ENCODE results near the gene PHKG1. TPM values are rescaled to one million over a fixed set of nuclear protein-coding genes. Genes with fewer than 3 reads are reported as not detected.
A peak's percentile ranks its signal among the peaks of the same experiment; 100 is the strongest.
"Not testable (repeated sequence)": the region's sequence is repeated elsewhere in the genome, so short reads cannot be mapped to it uniquely, and the experiment has no call there.

PHKG1 gene
- total RNA-seq, 1 donor from 2014 or later, result 21.4 TPM

GRCh38 chr7:56105508-56105907 lies 12.8 kb upstream of the PHKG1 start:
- peak overlapping the region; percentile 84 for H3K4me3 ChIP-seq
- no peaks in the 10 kb centered on the region for H3K27me3 ChIP-seq (ENCODE audit: low read depth)
- TF ChIP-seq CTCF (IDR thresholded peaks at IDR 0.05; ENCODE audit: borderline replicate concordance), result no peak
- no peaks in the 10 kb centered on the region for H3K9me3 ChIP-seq (replicated peaks)
- H3K27ac ChIP-seq (replicated peaks), result peak overlapping the region; percentile 91
- peaks cover 40% of the 10 kb centered on the region for H3K36me3 ChIP-seq
- peaks cover 45% of the 10 kb centered on the region for H3K4me1 ChIP-seq
- DNase-seq, result no peak
- intact Hi-C loops (cut with micrococcal nuclease), result no loop called here

GRCh38 chr7:56104138-56104537 lies 11.4 kb upstream of the PHKG1 start:
- Histone ChIP-seq H3K4me1 (peaks cover 45% of the 10 kb centered on the region), H3K36me3 (peaks cover 54% of the 10 kb centered on the region)
- H3K4me3 ChIP-seq; H3K27ac ChIP-seq (replicated peaks); DNase-seq; H3K27me3 ChIP-seq (ENCODE audit: low read depth); intact Hi-C loops (cut with micrococcal nuclease); H3K9me3 ChIP-seq (replicated peaks): not testable (repeated sequence)

- peaks cover 56% of the 10 kb centered on the region for H3K36me3 ChIP-seq
- H3K4me1 ChIP-seq, result peaks cover 39% of the 10 kb centered on the region
- no peak overlapping the region for H3K27ac ChIP-seq (replicated peaks)
- no peak overlapping the region for H3K4me3 ChIP-seq
- DNase-seq, result no peak
- H3K27me3 ChIP-seq (ENCODE audit: low read depth), result no peaks in the 10 kb centered on the region
- intact Hi-C loops (cut with micrococcal nuclease), result no loop called here
- no peak for TF ChIP-seq CTCF (IDR thresholded peaks at IDR 0.05; ENCODE audit: borderline replicate concordance)
- H3K9me3 ChIP-seq (replicated peaks), result no peaks in the 10 kb centered on the region
Measured at GRCh38 chr7:56099653-56100052, 6.9 kb upstream of the PHKG1 start.

- H3K4me3 ChIP-seq; H3K9me3 ChIP-seq (replicated peaks); H3K27ac ChIP-seq (replicated peaks); intact Hi-C loops (cut with micrococcal nuclease); DNase-seq; H3K27me3 ChIP-seq (ENCODE audit: low read depth): not testable (repeated sequence)
- Histone ChIP-seq H3K36me3 (peaks cover 44% of the 10 kb centered on the region), H3K4me1 (peaks cover 28% of the 10 kb centered on the region)
Measured at GRCh38 chr7:56098187-56099008, 5.6 kb upstream of the PHKG1 start.

- intact Hi-C loops (cut with micrococcal nuclease), result no loop called here
- Histone ChIP-seq H3K27ac (replicated peaks) (no peak overlapping the region), H3K9me3 (replicated peaks) (no peaks in the 10 kb centered on the region), H3K4me3 (no peak overlapping the region), H3K36me3 (peaks cover 37% of the 10 kb centered on the region), H3K27me3 (ENCODE audit: low read depth) (no peaks in the 10 kb centered on the region), H3K4me1 (peaks cover 28% of the 10 kb centered on the region)
- no peak for DNase-seq
- no peak for TF ChIP-seq CTCF (IDR thresholded peaks at IDR 0.05; ENCODE audit: borderline replicate concordance)
Measured at GRCh38 chr7:56097700-56098099, 4.9 kb upstream of the PHKG1 start.

GRCh38 chr7:56092388-56092787 lies 364 bp downstream of the PHKG1 start:
- Histone ChIP-seq H3K36me3 (peaks cover 17% of the 10 kb centered on the region), H3K27ac (replicated peaks) (peak overlapping the region; percentile 90), H3K4me3 (peak overlapping the region; percentile 62), H3K4me1 (peaks cover 29% of the 10 kb centered on the region)
- H3K27me3 ChIP-seq (ENCODE audit: low read depth); H3K9me3 ChIP-seq (replicated peaks); DNase-seq; intact Hi-C loops (cut with micrococcal nuclease): not testable (repeated sequence)

GRCh38 chr7:56091591-56091990 lies 1.2 kb downstream of the PHKG1 start:
- no peaks in the 10 kb centered on the region for H3K9me3 ChIP-seq (replicated peaks)
- no peak for TF ChIP-seq CTCF (IDR thresholded peaks at IDR 0.05; ENCODE audit: borderline replicate concordance)
- H3K4me3 ChIP-seq, result peak overlapping the region; percentile 62
- H3K4me1 ChIP-seq, result peaks cover 27% of the 10 kb centered on the region
- peaks cover 25% of the 10 kb centered on the region for H3K36me3 ChIP-seq
- H3K27me3 ChIP-seq (ENCODE audit: low read depth), result no peaks in the 10 kb centered on the region
- peak; percentile 75 for DNase-seq
- intact Hi-C loops (cut with micrococcal nuclease), result no loop called here
- H3K27ac ChIP-seq (replicated peaks), result peak overlapping the region; percentile 90
